Esophagus muscularis mucosa (tissue), 4 donors: ENCODE data around the gene CLTA. TPM values are rescaled to one million over a fixed set of nuclear protein-coding genes. Genes with fewer than 3 reads are reported as not detected.
A peak's percentile ranks its signal among the peaks of the same experiment; 100 is the strongest.

ENCODE experiments used
- DNase-seq: peaks from one replicate; pipeline ENCODE4 v3.0.0-alpha.2; 2017; ENCODE audit errors: extremely low spot score
- H3K27ac ChIP-seq, 4 donors: fragments of 200-600 bp; sonication (generic); replicated peaks in 1 of 4; 1 replicate in 3 of 4; 2 replicates in 1 of 4; pipeline ENCODE4 v1.5.1; 2016 to 2019; ENCODE audit warnings: mild to moderate bottlenecking in 1 of 4
- H3K27me3 ChIP-seq, 4 donors: fragments of 200-600 bp; sonication (generic); one replicate each; pipeline versions ENCODE4 v1.5.1 to v1.6.0; 2016 to 2019
- H3K36me3 ChIP-seq, 4 donors: fragments of 200-600 bp; sonication (generic); one replicate each; pipeline ENCODE4 v1.5.1; 2016 to 2019
- H3K4me1 ChIP-seq, 4 donors: fragments of 200-600 bp; sonication (generic); one replicate each; pipeline ENCODE4 v1.5.1; 2016 to 2019
- H3K4me3 ChIP-seq, 4 donors: fragments of 200-600 bp; sonication (generic); 1 replicate in 2 of 4; 2 replicates in 2 of 4; pipeline ENCODE4 v1.5.1; 2016 to 2019; ENCODE audit warnings: mild to moderate bottlenecking in 4 of 4, moderate library complexity in 1 of 4
- H3K9me3 ChIP-seq, 4 donors: fragments of 200-600 bp; sonication (generic); 1 replicate in 3 of 4; 2 replicates in 1 of 4; pipeline ENCODE4 v1.5.1; 2016 to 2019
- CTCF ChIP-seq, 3 experiments: fragments of 200-600 bp in 2 of 3; fragments of 450-650 bp in 1 of 3; sonication (generic) in 2 of 3; IDR thresholded peaks; one replicate each; pipeline ENCODE4 v1.5.1; 2017 to 2019; ENCODE audit warnings: antibody characterized with exemption in 3 of 3, mild to moderate bottlenecking in 2 of 3, moderate library complexity in 1 of 3
- EP300 ChIP-seq: sonication (generic); formaldehyde crosslinking; IDR thresholded peaks from one replicate; pipeline ENCODE4 v1.6.1; 2017; ENCODE audit warnings: antibody characterized with exemption
- POLR2A ChIP-seq: fragments of 450-650 bp; IDR thresholded peaks from one replicate; pipeline ENCODE4 v1.6.1; 2017; ENCODE audit warnings: antibody characterized with exemption, moderate library complexity, mild to moderate bottlenecking, low read depth
- POLR2AphosphoS5 ChIP-seq, 2 donors: sonication (generic); formaldehyde crosslinking; IDR thresholded peaks; one replicate each; pipeline ENCODE4 v1.6.1; 2017; ENCODE audit warnings: antibody characterized with exemption in 2 of 2
- WGBS: methylation state at CpG from one replicate; pipeline ENCODE4 v1.1.5; 2018; 5-methylcytosine and 5-hydroxymethylcytosine counted together
- intact Hi-C: fragments of 100-400 bp; cut with DNase I; formaldehyde crosslinking; loops from one replicate; pipeline ENCODE4 v1.15.1; 2023
- total RNA-seq, 4 donors: library from RNA; depleted of rRNA; stranded (reverse); fragments of >200 nt; gene quantifications; one replicate each; pipeline versions ENCODE4 v1.1.0 to v1.2.1, GENCODE V29; 2016

CLTA gene
- total RNA-seq, 4 donors from 2014 or later: 125 to 178 (median 159) TPM

GRCh38 chr9:36151316-36152210 lies 39.2 kb upstream of the CLTA start:
- Histone ChIP-seq H3K27ac (peak overlapping the region; percentile 76 to 92 (median 86)), H3K36me3 (peaks cover 0 to 36% (median 7%) of the 10 kb centered on the region in 4 donors), H3K4me1 (peaks cover 44 to 90% (median 88%) of the 10 kb centered on the region in 4 donors), H3K9me3 (no peaks in the 10 kb centered on the region), H3K27me3 (no peaks in the 10 kb centered on the region), H3K4me3 (no peak overlapping the region)
- no peak for TF ChIP-seq CTCF (IDR thresholded peaks at IDR 0.05)
- TF ChIP-seq POLR2AphosphoS5 (IDR thresholded peaks at IDR 0.05): peak; percentile 43
- intact Hi-C loops: no loop called here
- 71% methylated on average over 10 of the region's 14 CpGs for WGBS
- DNase-seq: no peak

GRCh38 chr9:36152741-36153438 lies 37.8 kb upstream of the CLTA start:
- no peak for DNase-seq
- Histone ChIP-seq H3K4me3 (no peak overlapping the region), H3K36me3 (peaks cover 0 to 34% (median 9%) of the 10 kb centered on the region in 4 donors), H3K4me1 (peaks cover 38 to 80% (median 78%) of the 10 kb centered on the region in 4 donors), H3K27me3 (no peaks in the 10 kb centered on the region), H3K27ac (peak overlapping the region; percentile 76 to 92 (median 88)), H3K9me3 (no peaks in the 10 kb centered on the region)
- 78% methylated on average over 10 of the region's 10 CpGs for WGBS
- TF ChIP-seq CTCF (IDR thresholded peaks at IDR 0.05) (no peak), POLR2AphosphoS5 (IDR thresholded peaks at IDR 0.05) (no peak), EP300 (no peak)
- intact Hi-C loops: no loop called here

- H3K9me3 ChIP-seq: no peaks in the 10 kb centered on the region
- no peaks in the 10 kb centered on the region for H3K27me3 ChIP-seq
- peaks cover 0 to 34% (median 9%) of the 10 kb centered on the region in 4 donors for H3K36me3 ChIP-seq
- 67% methylated on average over 8 of the region's 9 CpGs for WGBS
- DNase-seq: no peak
- peak overlapping the region; percentile 76 to 92 (median 88) for H3K27ac ChIP-seq
- intact Hi-C loops: no loop called here
- no peak overlapping the region for H3K4me3 ChIP-seq
- no peak for TF ChIP-seq POLR2A
- TF ChIP-seq CTCF (IDR thresholded peaks at IDR 0.05): no peak
- TF ChIP-seq EP300: no peak
- no peak for TF ChIP-seq POLR2AphosphoS5 (IDR thresholded peaks at IDR 0.05)
- peaks cover 34 to 80% (median 78%) of the 10 kb centered on the region in 4 donors for H3K4me1 ChIP-seq
Observed at GRCh38 chr9:36153746-36154145, 37.0 kb upstream of the CLTA start.

- Histone ChIP-seq H3K27ac (peak overlapping the region; percentile 76 to 92 (median 88)), H3K4me3 (peak overlapping the region in 1 of 4 donors; percentile 1), H3K27me3 (no peaks in the 10 kb centered on the region), H3K4me1 (peaks cover 28 to 80% (median 78%) of the 10 kb centered on the region in 4 donors), H3K36me3 (peaks cover 0 to 34% (median 9%) of the 10 kb centered on the region in 4 donors), H3K9me3 (no peaks in the 10 kb centered on the region)
- intact Hi-C loops: no loop called here
- no peak for DNase-seq
- WGBS: 11% methylated on average over 11 of the region's 11 CpGs
- TF ChIP-seq POLR2A (no peak), CTCF (IDR thresholded peaks at IDR 0.05) (no peak), EP300 (no peak), POLR2AphosphoS5 (IDR thresholded peaks at IDR 0.05) (peak; percentile 54 to 64)
Observed at GRCh38 chr9:36154331-36154952, 36.3 kb upstream of the CLTA start.
